Activated CD4-positive, CD25-positive, alpha-beta regulatory T cell treated with anti-CD3 and anti-CD28 coated beads, Interleukin-2, amount 50 U/mL, for 72 hours (primary cell): Measurements from ENCODE around the gene CASZ1.

Source experiments
- DNase-seq: peaks from one replicate; pipeline ENCODE4 v3.0.0; 2021

CASZ1 gene

DNA sequence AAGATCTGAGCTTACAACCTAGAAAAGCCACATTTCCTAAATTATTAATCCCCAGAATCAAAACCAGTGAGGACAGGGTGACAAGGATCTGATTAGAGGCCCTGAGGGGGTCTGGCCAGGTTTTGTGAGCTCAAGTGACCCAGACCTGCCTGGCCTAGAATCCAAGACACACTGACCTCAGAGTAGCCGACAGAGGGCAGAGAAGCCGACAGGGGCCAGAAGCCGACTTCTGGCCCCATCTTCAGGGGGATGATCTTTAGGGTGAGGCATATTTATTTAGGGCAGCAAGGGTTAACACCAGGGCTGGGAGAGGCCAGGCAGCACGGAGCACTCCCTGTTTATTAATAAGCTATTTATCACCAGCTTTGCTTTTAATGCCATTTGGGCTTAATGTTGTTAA lies 45.3 kb downstream of the CASZ1 start:
- DNase-seq: no peak

DNA sequence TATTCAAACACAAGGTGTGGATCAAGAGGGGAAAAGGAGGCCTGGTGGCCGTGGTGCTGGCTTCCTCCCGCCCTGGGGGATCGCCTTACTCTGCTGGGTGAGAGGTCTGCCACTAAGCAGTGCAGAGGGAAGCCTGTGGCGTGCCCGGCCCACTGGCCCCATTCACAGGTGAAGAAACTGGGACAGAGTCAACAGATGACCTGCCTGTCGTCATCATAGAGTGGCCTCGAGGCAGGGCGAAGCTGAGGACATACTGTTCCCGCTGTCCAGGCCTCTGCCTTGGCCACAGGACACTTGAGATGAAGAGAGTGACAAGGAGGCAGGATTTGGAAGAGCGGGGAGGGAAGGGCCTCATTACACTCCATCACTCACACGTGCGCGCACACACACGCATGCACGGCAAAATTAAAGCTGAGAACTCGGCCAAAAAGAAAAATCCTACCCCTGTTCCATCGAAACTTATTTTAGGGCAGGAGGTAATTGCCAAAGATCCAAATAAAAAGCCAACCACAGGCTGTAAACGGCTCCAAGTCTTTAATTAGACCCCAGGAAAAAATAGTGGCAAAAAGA lies 50.5 kb downstream of the CASZ1 start:
- DNase-seq: no peak

DNA sequence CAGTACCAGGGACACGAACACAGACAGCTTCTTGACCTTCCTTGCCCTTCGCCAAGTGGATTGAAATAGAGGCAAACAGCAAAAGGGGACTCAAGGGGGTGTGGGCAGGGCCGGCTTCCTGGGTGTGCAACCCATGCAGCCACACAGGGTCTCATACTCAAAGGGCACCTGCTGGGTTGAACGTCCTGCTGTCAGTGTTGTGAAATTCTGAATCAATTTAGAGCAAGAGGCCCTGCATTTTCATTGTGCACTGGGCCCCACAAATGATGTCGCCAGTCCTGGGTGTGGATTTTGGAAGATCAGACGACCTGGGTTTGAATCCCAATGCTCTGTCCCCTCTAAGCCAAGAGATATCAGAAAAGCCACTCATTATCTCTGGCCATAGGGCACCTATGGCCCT lies 51.1 kb downstream of the CASZ1 start:
- no peak for DNase-seq

DNA sequence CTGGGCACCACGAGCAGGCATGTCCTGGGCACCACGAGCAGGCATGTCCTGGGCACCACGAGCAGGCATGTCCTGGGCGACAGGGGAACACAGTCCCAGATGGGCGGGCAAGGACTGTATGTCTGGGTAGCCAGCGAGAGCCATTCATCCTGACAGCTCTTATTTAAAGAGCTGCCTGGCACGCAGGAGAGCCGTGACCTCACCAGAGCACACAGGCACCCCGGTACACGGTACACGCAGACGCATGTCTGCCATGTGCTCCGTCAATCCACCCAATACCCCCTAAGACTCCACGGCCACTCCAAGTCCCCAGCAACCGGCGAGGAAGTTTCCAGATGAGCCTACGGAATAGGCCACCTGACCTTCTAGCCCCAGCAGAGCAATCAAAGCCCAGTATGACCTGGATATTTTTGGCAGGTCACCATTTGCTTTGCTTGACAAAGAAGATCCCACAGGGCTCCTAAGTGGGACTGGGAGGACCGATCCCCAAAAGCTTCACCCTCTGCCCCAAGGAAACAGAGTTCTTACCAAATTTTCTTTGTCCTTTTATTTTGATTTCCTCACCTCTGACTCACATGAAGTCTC lies 51.7 kb downstream of the CASZ1 start:
- DNase-seq: no peak

DNA sequence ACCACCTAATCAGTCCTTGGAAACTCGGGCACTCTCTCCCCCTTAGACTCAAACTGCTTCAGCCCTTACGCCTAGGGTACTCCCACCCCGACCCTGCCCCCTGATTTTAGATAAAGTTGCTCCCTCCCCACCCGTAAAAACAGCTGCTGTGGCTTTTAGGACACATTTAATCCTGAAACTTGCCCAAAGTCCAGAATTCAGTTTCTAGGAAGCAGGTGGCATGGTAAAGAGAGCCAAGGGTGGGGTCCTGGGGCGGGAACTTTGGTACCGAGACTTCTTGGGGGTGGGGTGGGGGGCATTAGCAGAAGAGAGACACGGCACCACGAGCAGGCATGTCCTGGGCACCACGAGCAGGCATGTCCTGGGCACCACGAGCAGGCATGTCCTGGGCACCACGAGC lies 52.4 kb downstream of the CASZ1 start:
- no peak for DNase-seq

DNA sequence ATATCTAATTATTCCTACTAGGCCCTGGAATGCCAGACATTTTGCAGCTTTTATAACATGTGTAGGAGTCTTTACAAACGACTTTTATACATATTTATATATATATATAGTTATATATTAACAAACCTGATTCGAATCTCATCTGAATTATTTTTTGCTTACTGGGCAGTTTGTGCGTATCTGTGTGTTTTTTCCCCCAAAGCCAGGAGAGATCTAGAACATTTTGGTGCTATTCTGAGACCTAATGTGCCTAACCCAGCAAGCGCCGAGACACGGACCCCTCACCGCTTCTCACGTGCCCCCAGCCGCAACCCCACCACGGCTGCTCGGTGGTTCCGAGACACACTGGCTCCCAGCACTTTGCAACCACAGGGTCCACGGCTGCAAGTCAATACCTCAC lies 54.8 kb downstream of the CASZ1 start:
- no peak for DNase-seq

DNA sequence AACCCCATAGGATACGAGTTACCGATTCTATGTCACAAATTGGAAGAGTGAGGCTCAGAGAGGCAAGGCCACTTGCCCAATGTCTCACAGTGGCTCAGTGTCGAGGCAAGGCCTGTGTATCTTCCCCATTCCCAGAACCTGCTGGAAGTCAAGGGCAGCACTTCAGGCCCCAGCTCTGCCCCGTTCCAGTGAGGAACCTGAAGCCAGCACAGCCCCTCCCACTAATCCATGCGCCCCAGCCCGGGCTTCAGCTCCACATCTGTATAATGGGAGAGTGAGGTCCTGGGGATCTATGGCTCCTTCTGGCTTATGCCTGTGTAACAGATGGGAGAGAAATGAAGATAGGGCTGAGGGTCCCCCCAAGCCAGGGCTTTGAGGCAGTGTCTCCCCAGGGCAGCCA lies 56.3 kb downstream of the CASZ1 start:
- DNase-seq: no peak

DNA sequence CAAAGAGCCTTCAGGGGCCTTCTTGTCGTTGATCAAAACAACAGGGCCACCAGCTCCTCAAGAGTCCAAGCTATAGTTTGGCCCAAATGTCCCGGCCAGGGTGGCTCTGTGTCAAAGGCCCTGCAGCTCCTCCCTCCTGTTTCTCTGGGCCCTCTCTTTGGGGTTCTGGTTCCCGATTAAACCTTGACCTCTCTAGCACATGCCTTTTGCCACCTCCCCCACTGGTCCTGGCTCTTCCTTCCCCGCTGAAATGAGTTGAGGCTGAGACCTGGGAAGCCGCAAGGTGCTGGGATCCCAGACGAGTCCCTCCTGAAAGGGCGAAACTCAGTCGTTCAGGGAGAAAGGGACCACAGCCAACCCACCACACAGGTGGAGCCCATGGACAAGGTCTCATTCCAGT lies 56.9 kb downstream of the CASZ1 start:
- no peak for DNase-seq

DNA sequence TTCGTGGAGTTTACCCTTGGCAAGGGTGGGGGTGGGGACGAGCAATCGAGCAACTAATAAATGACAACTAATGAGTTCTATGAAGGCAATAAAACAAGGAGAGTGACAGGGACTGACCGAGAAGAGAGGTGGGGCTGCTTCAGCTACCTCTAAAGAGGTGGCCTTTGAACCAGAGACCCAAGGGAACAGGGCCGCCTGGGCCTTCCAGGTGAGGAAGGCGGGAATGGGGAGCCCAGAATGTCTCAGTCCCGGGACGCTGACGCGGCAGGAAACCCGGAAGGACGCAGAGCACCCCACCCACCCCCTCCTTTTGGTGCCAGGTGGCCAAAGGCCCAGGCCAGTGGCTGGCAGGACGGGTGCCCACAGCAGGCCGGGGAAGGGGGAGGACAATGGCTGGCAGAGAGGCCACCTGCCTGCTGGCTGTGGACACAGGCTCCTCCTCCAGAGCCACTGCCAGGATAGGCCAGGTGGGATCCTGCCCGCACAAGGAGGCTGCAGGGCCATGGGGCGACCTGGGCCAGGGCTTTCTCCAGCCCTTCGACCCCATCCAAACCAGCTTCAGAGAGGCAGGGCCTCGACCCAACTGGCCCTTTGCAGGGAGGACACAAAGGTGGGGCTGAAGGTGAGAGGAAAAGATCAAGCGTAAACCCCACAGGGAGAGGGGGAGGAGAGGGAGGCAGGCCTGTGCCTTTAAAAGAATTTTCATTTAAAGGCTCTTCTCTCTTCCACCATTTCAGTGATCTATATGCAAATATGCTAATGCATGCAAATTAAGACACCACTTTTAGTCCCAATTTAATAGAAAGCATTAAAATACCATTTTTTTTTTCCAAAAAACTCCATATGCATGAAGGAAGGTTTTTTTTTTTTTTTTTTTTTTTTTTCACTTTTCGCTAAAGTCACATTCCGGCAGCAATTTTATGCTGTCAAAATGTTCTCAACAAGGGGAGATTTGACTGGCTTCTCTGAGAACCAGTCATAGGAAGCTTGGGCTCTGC lies 58.1 kb downstream of the CASZ1 start:
- DNase-seq: no peak

DNA sequence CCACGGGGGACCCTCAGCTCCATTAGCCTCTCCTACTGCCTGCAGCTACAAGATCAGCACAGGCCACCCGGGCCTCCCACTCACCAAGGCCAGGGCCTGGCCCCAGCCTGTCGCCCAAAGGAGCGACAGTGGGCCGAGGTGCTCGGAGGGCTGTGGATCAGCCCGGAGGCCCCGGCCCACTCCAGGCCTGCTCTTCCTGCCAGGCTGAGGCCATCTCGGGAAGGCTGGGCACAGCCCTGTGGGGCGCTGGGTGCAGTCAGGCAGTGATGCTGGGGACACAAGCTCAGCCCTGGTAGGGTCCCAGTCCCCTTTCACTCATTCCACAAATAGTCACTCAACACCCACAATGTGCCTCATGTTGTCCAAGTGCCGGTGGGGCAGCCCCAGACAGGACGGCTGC lies 58.8 kb downstream of the CASZ1 start:
- no peak for DNase-seq

DNA sequence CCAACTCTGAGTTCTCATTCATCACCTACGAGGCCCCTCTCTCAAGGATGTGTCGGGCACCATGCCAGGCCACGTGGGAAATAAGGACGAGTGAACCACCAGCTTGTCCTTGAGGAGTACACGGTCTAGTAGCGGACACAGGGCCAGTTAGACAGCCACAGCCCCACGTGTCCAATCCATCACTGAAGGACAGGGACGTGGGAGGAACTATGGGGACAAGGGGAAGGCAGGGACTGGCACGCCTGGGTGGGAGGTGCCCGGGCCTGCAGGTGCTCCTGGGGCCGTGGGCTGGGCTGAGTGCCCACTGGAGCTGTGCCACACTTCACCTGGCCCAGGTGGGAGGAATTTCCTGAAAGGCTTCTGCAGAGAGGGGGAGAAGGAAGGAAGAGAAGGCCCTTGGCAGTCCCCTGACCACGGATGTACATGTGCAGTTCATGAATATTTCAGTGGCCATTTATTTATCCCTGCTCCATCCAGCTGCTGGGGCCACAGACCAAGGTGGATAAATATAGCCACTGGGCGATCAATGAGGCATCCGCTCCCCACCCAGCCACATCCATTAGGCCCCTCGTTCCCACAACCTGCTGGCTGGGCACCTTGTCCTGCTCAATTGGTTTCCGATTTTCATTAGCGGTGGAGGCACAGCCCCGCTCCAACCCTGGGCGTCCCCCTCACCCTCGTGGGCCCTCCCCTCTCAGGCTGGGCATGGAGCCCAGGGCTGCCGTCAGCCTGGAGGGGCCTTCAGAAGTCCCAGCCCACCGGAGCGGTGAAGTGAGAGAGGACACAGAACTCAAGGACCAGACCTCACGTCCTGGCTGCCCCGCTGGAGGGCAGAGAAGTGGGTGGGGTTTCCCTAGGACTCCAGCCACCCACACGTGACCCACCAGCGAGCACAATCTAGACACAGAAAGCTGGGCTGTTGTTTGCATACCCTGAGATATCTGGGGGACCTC lies 59.5 kb downstream of the CASZ1 start:
- no peak for DNase-seq

DNA sequence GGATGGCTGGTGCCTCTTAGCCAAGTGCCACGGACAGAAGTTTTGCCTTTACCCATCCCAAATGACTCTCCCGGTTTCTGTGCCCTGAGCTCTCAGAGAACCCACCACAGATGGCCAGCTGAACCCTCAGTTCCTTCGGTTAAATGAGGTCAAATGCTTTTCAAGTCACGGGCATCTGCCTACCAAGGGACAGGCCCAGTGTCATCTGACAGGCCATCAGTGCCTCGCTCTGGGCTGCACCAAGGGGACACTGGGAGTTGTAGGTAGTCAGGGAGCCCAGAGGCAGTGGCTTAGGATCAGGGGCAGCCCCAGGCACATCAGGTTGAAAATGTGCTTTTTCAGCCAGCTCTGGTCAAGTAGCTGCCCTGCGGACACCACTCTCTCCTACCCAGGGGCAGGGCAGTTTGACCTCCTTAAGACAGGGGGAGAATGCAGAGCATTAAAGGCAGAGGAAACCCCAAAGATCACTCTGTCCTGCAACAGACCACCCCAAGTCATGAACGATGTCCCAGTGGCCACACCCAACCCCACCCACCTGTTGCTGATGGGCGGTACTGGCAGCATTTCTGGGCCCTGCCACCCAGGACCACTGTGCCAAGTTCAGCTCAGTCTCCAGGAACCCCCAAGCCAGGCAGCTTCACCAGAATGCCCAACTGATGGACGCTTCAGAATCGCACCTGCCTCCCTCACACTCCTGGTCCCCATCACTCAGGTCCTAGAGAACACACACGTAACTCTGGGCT lies 60.7 kb downstream of the CASZ1 start:
- DNase-seq: no peak

DNA sequence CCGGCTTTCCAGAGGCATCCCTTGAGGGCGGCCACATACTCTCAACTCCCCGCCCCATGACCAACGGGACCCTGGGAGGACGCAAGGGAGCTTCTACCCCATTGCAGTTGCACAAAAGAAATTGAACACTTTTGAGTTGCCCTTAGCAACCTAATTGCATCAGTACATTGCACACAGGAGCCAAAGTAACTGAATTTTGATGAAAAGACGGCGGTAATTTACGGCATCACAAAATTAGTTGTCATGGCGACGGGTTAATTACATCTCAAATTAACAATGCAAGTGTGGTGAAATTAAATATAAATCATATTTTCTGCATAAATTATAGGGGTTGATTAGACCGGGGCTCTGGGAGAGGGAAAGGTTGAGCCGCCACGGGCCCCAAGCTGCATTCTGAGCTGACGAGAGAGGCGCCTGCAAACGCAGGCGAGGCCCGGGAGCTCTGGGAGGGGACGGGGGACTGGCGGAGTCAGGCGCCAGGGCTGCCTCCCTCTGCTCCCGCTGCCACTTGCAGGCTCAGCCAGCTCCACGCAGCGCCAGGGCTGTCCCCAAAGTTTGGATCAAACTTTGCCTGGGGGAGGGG lies 61.4 kb downstream of the CASZ1 start:
- no peak for DNase-seq

DNA sequence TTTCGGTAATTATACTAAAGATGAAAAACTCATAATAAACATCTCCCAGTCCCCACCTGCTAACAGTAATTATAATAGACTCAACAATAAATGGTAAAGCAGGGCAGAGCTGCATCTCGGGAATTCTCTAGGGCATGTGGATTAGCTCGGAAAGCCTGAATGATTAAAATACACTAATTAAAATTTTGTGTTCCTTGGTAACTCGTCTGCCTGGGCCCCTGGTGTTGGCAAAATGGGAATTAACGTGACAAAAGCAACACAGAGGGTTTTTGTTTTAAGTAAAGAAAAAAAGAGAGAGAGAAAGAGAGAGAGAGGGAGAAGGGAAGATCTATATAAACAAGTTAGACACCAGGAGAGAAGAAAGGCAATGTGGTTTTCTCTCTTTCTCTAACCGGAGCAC lies 62.1 kb downstream of the CASZ1 start:
- no peak for DNase-seq

DNA sequence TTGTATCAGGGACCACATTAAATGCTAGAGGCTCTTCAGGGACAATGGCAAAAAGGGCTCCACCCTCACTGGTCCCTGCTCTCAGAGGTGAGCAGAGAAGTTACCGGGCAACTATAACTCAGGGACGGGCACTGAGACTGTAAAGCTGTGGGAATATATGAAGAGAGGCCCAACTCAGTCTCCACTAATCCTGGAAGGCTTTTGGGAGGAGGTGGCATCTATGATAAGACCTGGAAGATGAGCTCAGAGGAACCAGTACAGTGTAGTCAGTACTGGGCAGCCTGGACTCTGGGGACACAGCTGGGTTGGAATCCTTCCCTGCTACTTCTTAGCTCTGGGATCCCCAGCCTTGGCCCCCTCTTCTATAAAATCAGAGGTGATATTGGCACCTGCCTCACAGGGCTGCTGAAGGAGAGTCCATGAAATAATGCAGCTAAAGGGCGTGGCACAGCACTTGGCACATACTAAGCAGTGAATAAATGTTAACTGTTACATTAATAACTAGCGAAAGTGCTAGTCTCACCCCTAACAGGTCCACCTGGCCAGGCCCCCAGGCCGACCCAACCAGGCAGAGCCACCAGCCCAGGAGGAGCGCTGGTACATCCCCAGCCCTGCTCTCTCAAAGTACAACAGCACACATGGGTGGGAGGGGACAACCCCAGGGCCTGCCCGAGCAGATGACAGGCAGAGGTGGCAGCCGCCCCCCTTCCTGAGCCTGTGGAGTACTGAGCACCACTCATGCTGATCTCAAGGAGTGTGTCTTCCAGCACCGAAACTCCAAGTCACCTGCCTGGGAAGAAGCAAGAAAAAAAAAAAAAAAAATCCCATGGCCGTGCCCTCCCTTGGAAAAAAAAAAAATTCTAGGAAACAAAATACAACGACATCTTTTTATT lies 62.7 kb downstream of the CASZ1 start:
- DNase-seq: no peak

DNA sequence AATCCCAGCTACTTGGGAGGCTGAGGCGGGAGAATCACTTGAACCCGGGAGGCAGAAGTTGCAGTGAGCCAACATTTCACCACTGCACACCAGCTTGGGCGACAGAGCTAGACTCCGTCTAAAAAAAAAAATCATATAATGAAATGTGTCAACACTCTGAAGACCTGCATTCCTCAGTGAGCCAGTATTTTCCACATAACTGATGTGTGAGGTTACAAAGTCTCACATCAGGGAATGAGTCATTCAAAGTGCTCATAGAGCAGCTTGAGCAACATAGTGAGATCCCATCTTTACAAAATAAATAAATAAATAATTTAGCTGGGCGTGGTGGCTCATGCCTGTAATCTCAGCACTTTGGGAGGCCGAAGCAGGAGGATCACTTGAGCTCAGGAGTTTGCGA lies 65.5 kb downstream of the CASZ1 start:
- DNase-seq: no peak

DNA sequence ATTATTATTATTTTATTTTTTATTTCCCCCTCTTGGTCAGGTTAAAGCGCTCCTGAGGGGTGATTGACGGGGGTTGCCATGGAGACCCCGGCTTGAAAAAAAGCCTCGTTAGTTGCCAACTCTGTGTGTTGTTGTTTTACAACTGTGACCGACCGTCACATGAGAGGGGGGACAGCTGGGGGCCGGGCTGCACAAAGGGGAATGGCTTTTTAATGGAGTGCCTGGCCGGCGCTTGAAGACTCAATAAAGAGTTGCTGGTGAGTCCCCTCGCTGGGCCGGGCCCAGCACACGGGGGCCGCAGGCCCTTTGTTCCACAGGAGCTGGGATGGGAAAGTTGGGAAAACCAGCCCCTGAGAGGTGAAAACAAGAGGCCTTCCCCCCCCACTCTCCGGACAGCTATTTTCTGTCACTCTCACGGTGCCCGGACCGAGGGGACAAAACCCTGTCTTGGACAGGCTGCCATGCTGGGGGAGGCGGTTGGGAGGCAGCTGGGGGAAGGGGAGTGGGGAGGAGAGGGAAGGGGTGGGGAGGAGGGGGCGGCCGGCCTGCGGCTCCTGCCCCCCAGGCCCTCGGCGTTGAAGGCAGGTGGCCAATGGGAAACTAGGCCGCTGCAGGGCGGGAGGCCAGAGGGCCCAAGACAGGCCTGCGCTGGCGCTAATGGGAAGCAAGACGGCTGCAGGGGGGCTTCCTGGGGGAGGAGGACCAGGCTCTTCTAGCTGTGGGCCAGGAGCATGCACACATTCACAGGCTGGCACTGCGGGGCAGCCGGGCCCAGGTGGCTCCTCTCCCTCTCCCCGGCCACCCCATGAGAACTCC lies 67.6 kb downstream of the CASZ1 start:
- no peak for DNase-seq

DNA sequence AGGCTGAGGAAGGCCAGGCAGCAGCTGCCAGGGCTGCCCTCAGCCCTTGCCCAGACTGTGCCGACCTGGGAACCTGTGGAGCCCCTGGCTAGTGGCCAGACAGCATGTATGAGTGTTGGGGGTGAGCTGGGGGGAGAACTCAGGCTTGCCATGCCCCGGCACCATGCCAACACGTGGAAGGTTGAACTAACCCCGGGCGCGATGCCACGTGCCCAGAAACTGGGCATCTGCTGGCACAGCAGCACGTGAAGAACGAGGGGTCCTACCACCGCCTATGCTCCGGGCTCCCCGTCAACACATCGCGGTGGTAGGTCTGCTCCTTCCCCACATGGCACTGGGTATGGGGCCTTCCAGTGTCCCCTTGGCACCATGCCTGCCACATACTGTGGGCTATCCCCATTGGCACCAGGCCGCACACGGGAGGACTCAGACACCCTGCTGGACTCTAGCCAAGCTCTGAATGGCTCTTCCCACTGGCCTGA lies 68.7 kb downstream of the CASZ1 start:
- no peak for DNase-seq

DNA sequence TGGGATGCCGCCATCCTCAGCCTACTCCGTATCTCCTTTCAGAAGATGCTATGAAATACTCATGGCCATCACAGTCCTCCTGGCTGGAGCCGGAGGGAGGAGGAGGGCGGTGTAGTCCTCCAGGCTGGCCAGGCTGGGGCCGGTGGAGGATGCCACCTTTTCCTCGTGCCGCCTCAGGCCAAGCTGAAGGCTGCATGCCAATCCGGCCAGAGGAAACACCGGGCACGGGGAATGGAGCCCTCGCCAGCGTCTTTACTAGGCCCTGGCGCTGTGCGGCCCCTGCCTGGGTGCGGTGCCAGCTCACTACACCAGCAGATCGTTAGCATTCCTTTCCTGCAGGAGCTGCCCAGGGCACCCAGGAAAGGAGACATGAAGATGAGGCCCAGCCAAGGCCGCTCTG lies 70.1 kb downstream of the CASZ1 start:
- no peak for DNase-seq
